ENCODE data around the gene TOR4A. TPM values are rescaled to one million over a fixed set of nuclear protein-coding genes. Genes with fewer than 3 reads are reported as not detected.
A peak's percentile ranks its signal among the peaks of the same experiment; 100 is the strongest.

TOR4A gene
- polyA plus RNA-seq, 1 donor: 18.4 TPM

DNA sequence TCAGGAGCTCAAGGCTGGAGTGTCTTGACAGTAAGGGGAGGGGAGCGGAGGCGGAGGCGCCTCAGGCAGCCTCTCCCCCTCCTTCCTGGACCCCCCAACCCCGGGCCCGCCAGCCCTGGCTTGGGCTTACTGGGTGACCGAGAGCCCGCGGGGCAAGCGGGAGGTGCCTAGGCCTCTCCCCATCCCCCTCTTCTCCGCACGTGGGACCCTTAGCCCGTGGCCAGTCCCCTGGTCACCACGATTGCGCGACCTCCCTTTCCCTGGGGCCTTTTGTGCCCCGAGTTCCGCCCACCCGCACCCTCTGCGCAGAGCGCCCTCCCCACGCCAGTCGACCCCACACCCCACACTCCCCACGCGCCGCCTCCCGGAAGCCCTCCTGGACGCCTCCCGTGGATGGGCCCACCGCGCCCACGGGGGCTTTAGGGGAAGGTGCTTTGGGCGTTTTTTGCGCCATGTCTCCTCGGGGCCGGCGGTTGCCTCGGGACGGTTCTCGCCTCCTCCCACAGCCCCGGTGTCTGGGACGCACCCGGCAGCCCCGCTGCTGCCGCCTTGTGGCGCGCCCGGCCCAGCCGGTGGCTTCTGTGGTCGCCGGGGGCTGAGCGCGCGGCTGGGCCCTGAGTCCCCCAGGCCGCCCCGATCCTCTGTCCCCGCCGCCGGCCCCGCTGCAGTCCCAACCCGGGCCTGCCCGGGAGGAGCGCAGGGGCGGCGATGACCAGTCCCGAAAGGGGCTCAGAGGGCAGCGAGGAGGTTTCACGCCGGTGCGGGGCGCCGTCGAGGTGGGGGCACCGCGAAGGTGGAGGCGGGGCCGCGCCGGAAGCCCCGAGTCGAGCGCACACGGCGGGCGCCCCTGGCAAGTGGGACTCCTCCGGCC is 3.2 kb downstream of the TOR4A start:
- WGBS (ENCODE audit: insufficient coverage, low lambda C conversion rate): no CpG with 5 or more reads among the region's 85 CpGs
- H3K36me3 ChIP-seq (ENCODE audit: control insufficient read depth, insufficient read depth, low read length): peaks cover 5% of the 10 kb centered on the region

GRCh38 chr9:137281345-137282116 is 4.0 kb downstream of the TOR4A start:
- no peak overlapping the region for H3K4me3 ChIP-seq (ENCODE audit: low read length)
- H3K27me3 ChIP-seq (ENCODE audit: control insufficient read depth, insufficient read depth, low read length): peaks cover 20% of the 10 kb centered on the region
- WGBS (ENCODE audit: insufficient coverage, low lambda C conversion rate): no CpG with 5 or more reads among the region's 39 CpGs
- peaks cover 20% of the 10 kb centered on the region for H3K4me1 ChIP-seq (ENCODE audit: control insufficient read depth, insufficient read depth, low read length)
- DNase-seq: no peak
- H3K9me3 ChIP-seq (ENCODE audit: control insufficient read depth, low read depth, low read length): peaks cover 24% of the 10 kb centered on the region
- H3K36me3 ChIP-seq (ENCODE audit: control insufficient read depth, insufficient read depth, low read length): peaks cover 5% of the 10 kb centered on the region
- no peak overlapping the region for H3K27ac ChIP-seq (ENCODE audit: low read length)

More for the DNA sequence above, 3.2 kb downstream of the TOR4A start:
- Histone ChIP-seq H3K9me3 (ENCODE audit: control insufficient read depth, low read depth, low read length) (peaks cover 25% of the 10 kb centered on the region), H3K27ac (ENCODE audit: low read length) (no peak overlapping the region), H3K4me1 (ENCODE audit: control insufficient read depth, insufficient read depth, low read length) (peaks cover 29% of the 10 kb centered on the region), H3K4me3 (ENCODE audit: low read length) (peak overlapping the region; percentile 16), H3K27me3 (ENCODE audit: control insufficient read depth, insufficient read depth, low read length) (peaks cover 20% of the 10 kb centered on the region)
- DNase-seq: no peak

GRCh38 chr9:137286975-137287383 is 9.5 kb downstream of the TOR4A start:
- Histone ChIP-seq H3K4me1 (ENCODE audit: control insufficient read depth, insufficient read depth, low read length) (no peaks in the 10 kb centered on the region), H3K27ac (ENCODE audit: low read length) (no peak overlapping the region), H3K4me3 (ENCODE audit: low read length) (no peak overlapping the region), H3K9me3 (ENCODE audit: control insufficient read depth, low read depth, low read length) (peaks cover 8% of the 10 kb centered on the region), H3K27me3 (ENCODE audit: control insufficient read depth, insufficient read depth, low read length) (no peaks in the 10 kb centered on the region), H3K36me3 (ENCODE audit: control insufficient read depth, insufficient read depth, low read length) (no peaks in the 10 kb centered on the region)
- DNase-seq: peak; percentile 74 to 80
- WGBS (ENCODE audit: insufficient coverage, low lambda C conversion rate): 100% methylated on average over 3 of the region's 14 CpGs

- H3K4me3 ChIP-seq (ENCODE audit: low read length): no peak overlapping the region
- no CpG with 5 or more reads among the region's 15 CpGs for WGBS (ENCODE audit: insufficient coverage, low lambda C conversion rate)
- peaks cover 15% of the 10 kb centered on the region for H3K27me3 ChIP-seq (ENCODE audit: control insufficient read depth, insufficient read depth, low read length)
- DNase-seq: no peak
- H3K9me3 ChIP-seq (ENCODE audit: control insufficient read depth, low read depth, low read length): peaks cover 10% of the 10 kb centered on the region
- peaks cover 2% of the 10 kb centered on the region for H3K36me3 ChIP-seq (ENCODE audit: control insufficient read depth, insufficient read depth, low read length)
- peaks cover 38% of the 10 kb centered on the region for H3K4me1 ChIP-seq (ENCODE audit: control insufficient read depth, insufficient read depth, low read length)
- peak overlapping the region; percentile 96 for H3K27ac ChIP-seq (ENCODE audit: low read length)
Observed at GRCh38 chr9:137293094-137293481, 15.6 kb downstream of the TOR4A start.

GRCh38 chr9:137293482-137294090 is 16.1 kb downstream of the TOR4A start:
- Histone ChIP-seq H3K4me1 (ENCODE audit: control insufficient read depth, insufficient read depth, low read length) (peaks cover 43% of the 10 kb centered on the region), H3K4me3 (ENCODE audit: low read length) (peak overlapping the region; percentile 4), H3K36me3 (ENCODE audit: control insufficient read depth, insufficient read depth, low read length) (peaks cover 7% of the 10 kb centered on the region), H3K9me3 (ENCODE audit: control insufficient read depth, low read depth, low read length) (peaks cover 10% of the 10 kb centered on the region), H3K27ac (ENCODE audit: low read length) (peak overlapping the region; percentile 96), H3K27me3 (ENCODE audit: control insufficient read depth, insufficient read depth, low read length) (peaks cover 20% of the 10 kb centered on the region)
- no CpG with 5 or more reads among the region's 29 CpGs for WGBS (ENCODE audit: insufficient coverage, low lambda C conversion rate)
- DNase-seq: peak; percentile 94 to 98

GRCh38 chr9:137294091-137294680 is 16.7 kb downstream of the TOR4A start:
- Histone ChIP-seq H3K27me3 (ENCODE audit: control insufficient read depth, insufficient read depth, low read length) (peaks cover 26% of the 10 kb centered on the region), H3K4me1 (ENCODE audit: control insufficient read depth, insufficient read depth, low read length) (peaks cover 49% of the 10 kb centered on the region), H3K4me3 (ENCODE audit: low read length) (peak overlapping the region; percentile 4), H3K36me3 (ENCODE audit: control insufficient read depth, insufficient read depth, low read length) (peaks cover 13% of the 10 kb centered on the region), H3K27ac (ENCODE audit: low read length) (peak overlapping the region; percentile 96), H3K9me3 (ENCODE audit: control insufficient read depth, low read depth, low read length) (peaks cover 10% of the 10 kb centered on the region)
- WGBS (ENCODE audit: insufficient coverage, low lambda C conversion rate): no CpG with 5 or more reads among the region's 11 CpGs
- peak in 1 of 2 donors; percentile 83 for DNase-seq

DNA sequence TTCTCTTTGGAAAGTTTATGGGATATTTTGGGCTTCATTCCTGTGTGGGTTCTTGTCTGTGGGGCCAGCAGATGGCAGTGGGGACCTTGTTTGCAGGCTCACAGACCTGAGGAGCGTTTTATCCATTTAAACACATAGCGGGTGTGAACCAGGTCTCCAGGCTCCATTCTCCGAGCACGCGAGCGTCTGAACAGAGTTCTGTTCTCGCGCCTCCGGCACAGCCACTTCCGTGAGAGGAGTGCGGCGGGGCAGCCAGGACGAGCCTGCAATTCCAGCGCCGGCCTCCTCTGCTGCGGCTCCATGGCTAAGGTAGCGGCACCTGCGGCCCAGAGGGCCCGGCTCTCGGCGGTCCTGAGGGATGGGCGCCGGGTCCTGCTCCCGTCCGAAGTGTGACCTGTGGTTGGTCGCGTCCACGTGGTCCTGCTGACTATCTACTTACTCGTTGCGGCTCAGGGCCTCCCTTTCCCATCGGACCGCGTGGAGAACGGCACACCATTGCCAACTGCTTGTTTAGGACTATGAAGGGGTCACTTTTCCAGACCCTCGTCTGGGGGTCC is 17.2 kb downstream of the TOR4A start:
- H3K4me1 ChIP-seq (ENCODE audit: control insufficient read depth, insufficient read depth, low read length): peaks cover 50% of the 10 kb centered on the region
- H3K27me3 ChIP-seq (ENCODE audit: control insufficient read depth, insufficient read depth, low read length): peaks cover 27% of the 10 kb centered on the region
- DNase-seq: peak in 1 of 2 donors; percentile 48
- H3K27ac ChIP-seq (ENCODE audit: low read length): peak overlapping the region; percentile 96
- peaks cover 14% of the 10 kb centered on the region for H3K36me3 ChIP-seq (ENCODE audit: control insufficient read depth, insufficient read depth, low read length)
- peaks cover 10% of the 10 kb centered on the region for H3K9me3 ChIP-seq (ENCODE audit: control insufficient read depth, low read depth, low read length)
- no CpG with 5 or more reads among the region's 35 CpGs for WGBS (ENCODE audit: insufficient coverage, low lambda C conversion rate)
- peak overlapping the region; percentile 19 for H3K4me3 ChIP-seq (ENCODE audit: low read length)

DNA sequence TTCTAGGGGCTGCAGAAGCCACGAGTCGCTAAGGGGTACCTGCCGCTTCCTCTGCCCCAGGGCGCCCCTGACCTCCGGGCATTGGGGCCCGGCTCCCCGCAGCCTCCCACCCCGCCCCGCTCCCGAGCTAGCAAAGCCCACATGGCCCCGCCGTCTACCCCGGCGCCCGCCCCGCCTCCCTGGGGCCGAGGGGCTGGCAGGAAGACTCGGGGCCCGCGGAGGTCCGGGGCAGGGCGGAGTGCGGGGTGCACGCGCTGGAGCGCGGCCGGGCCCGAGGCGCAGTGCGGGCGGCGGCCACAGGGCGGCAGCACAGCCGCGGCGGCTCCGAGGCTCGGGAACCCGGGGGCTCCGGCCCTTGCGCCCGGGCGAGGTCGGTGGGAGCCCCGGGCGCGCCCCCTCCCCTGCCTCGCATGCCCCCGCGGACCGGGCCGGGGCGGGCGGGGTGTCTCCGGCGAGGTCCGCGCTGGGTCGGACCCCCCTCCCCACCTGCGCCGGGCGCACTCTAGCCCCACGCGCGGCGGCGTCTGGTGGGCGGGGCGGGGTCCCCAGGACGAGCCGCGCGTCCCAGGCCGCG is 17.8 kb downstream of the TOR4A start:
- H3K9me3 ChIP-seq (ENCODE audit: control insufficient read depth, low read depth, low read length): peaks cover 10% of the 10 kb centered on the region
- WGBS (ENCODE audit: insufficient coverage, low lambda C conversion rate): no CpG with 5 or more reads among the region's 76 CpGs
- H3K4me3 ChIP-seq (ENCODE audit: low read length): peak overlapping the region; percentile 19
- peak overlapping the region; percentile 96 for H3K27ac ChIP-seq (ENCODE audit: low read length)
- peaks cover 27% of the 10 kb centered on the region for H3K27me3 ChIP-seq (ENCODE audit: control insufficient read depth, insufficient read depth, low read length)
- DNase-seq: peak in 1 of 2 donors; percentile 88
- peaks cover 50% of the 10 kb centered on the region for H3K4me1 ChIP-seq (ENCODE audit: control insufficient read depth, insufficient read depth, low read length)
- H3K36me3 ChIP-seq (ENCODE audit: control insufficient read depth, insufficient read depth, low read length): peaks cover 14% of the 10 kb centered on the region

DNA sequence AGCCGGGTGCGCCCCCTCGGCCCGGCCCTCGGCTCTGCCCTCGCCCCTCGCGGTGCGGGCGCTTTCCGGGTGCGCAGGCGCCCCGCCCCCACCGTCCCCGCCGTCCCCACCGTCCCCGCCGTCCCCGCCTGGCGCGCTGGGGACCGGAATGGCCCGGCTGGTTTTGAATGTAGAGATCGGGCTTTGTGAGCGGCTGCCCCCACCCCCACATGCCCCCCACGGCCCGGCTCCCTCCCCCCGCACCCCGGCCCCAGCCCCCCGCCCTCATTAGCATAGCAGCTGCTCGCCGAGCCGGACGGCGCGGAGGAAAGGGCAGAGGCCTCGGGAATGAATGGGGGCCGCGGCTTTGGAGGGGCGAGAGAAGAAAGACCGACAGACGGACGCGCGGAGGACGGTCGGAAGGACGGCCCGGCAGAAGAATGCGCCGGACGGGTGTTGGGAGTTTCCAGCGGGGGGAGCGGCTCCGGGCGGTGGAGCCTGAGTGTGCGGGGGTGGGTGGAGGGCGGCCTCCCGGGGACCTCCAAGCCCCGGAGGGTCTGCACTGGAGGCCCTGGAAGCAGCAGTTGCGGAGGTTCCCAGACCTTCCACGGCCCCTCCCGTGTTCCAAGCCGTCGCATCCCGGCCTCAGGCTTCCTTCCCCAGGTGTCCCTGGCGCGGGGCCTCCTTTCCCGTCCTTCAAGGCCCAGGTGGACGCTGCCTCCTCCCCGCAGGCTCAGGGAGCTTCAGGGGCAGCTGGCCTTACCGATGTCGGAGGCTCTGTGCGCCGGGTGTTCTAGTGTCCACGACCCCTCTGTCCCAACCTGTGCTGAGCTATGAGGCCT is 18.5 kb downstream of the TOR4A start:
- peak overlapping the region; percentile 53 for H3K4me3 ChIP-seq (ENCODE audit: low read length)
- H3K4me1 ChIP-seq (ENCODE audit: control insufficient read depth, insufficient read depth, low read length): peaks cover 50% of the 10 kb centered on the region
- H3K36me3 ChIP-seq (ENCODE audit: control insufficient read depth, insufficient read depth, low read length): peaks cover 14% of the 10 kb centered on the region
- peaks cover 27% of the 10 kb centered on the region for H3K27me3 ChIP-seq (ENCODE audit: control insufficient read depth, insufficient read depth, low read length)
- DNase-seq: peak in 1 of 2 donors; percentile 39
- WGBS (ENCODE audit: insufficient coverage, low lambda C conversion rate): 7% methylated on average over 3 of the region's 78 CpGs
- H3K27ac ChIP-seq (ENCODE audit: low read length): peak overlapping the region; percentile 92
- peaks cover 10% of the 10 kb centered on the region for H3K9me3 ChIP-seq (ENCODE audit: control insufficient read depth, low read depth, low read length)
